Thyroid gland (tissue), 4 donors: ENCODE results near the gene KLK15.

Experiments used
- POLR2A ChIP-seq, 2 donors: fragments of 450-650 bp; IDR thresholded peaks; one replicate each; pipeline ENCODE4 v1.6.1; 2017; ENCODE audit warnings: antibody characterized with exemption in 2 of 2, mild to moderate bottlenecking in 2 of 2, moderate library complexity in 1 of 2
- TF ChIP-seq, protein P1 (sequence below), 6 experiments: fragments of 200-600 bp in 3 of 6; fragments of 450-650 bp in 3 of 6; sonication (generic) in 3 of 6; IDR thresholded peaks; one replicate each; pipeline ENCODE4 v1.5.1; 2016 to 2019; ENCODE audit warnings: antibody characterized with exemption in 6 of 6, mild to moderate bottlenecking in 2 of 6, inconsistent platforms in 1 of 6, moderate library complexity in 1 of 6

GRCh38 chr19:50870417-50871089 is 37.2 kb upstream of the KLK15 start:
- no peak for TF ChIP-seq POLR2A (IDR thresholded peaks at IDR 0.05)
- TF ChIP-seq, protein P1, sequence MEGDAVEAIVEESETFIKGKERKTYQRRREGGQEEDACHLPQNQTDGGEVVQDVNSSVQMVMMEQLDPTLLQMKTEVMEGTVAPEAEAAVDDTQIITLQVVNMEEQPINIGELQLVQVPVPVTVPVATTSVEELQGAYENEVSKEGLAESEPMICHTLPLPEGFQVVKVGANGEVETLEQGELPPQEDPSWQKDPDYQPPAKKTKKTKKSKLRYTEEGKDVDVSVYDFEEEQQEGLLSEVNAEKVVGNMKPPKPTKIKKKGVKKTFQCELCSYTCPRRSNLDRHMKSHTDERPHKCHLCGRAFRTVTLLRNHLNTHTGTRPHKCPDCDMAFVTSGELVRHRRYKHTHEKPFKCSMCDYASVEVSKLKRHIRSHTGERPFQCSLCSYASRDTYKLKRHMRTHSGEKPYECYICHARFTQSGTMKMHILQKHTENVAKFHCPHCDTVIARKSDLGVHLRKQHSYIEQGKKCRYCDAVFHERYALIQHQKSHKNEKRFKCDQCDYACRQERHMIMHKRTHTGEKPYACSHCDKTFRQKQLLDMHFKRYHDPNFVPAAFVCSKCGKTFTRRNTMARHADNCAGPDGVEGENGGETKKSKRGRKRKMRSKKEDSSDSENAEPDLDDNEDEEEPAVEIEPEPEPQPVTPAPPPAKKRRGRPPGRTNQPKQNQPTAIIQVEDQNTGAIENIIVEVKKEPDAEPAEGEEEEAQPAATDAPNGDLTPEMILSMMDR (IDR thresholded peaks at IDR 0.05) = no peak
